T-helper 2 cell treated with Interferon-gamma antibody and Interleukin-4, amounts not matched to agents 5 μg/mL and 100 μg/mL, for 36 hours (primary cell): ENCODE results near the gene SUCO.
"Not testable (repeated sequence)": the region's sequence is repeated elsewhere in the genome, so short reads cannot be mapped to it uniquely, and the experiment has no call there.

Experiments used
- DNase-seq: peaks from one replicate; pipeline ENCODE4 v3.0.0; 2021; ENCODE audit warnings: low spot score
- H3K27ac Mint-ChIP-seq: one replicate; pipeline ENCODE4 v1.8.0; 2021; ENCODE audit warnings: mild to moderate bottlenecking, mixed read lengths
- H3K27me3 Mint-ChIP-seq: one replicate; pipeline ENCODE4 v1.8.0; 2021; ENCODE audit warnings: low read depth, mixed read lengths
- H3K36me3 Mint-ChIP-seq: one replicate; pipeline ENCODE4 v1.8.0; 2021; ENCODE audit warnings: low read depth, mixed read lengths
- H3K4me1 Mint-ChIP-seq: one replicate; pipeline ENCODE4 v1.8.0; 2021; ENCODE audit warnings: low read depth, mixed read lengths
- H3K4me3 Mint-ChIP-seq: one replicate; pipeline ENCODE4 v1.8.0; 2022; ENCODE audit warnings: mild to moderate bottlenecking, moderate library complexity, mixed read lengths
- H3K9me3 Mint-ChIP-seq: one replicate; pipeline ENCODE4 v1.8.0; 2021; ENCODE audit warnings: mixed read lengths

SUCO gene

DNA sequence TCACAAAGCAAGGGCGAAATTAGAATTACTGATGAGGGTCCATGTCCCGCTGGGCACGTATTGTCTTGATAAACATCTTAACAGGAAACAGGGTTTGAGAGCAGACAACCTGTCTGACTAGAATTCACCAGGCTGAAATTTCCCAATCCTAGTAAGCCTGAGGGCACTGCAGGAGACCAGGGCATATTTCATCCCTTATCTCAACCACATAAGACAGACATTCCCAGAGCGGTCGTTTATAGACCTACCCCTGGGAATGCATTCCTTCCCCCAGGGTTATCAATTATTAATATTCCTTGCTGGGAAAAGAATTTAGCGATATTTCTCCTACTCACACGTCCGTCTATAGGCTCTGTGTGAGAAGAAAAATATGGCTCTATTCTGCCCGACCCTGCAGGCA, 87.7 kb downstream of the SUCO start:
- not testable (repeated sequence) for H3K27ac Mint-ChIP-seq, H3K27me3 Mint-ChIP-seq, H3K4me1 Mint-ChIP-seq, H3K4me3 Mint-ChIP-seq, DNase-seq
- Mint-ChIP-seq H3K36me3 (peaks cover 11% of the 10 kb centered on the region), H3K9me3 (peaks cover 58% of the 10 kb centered on the region)

DNA sequence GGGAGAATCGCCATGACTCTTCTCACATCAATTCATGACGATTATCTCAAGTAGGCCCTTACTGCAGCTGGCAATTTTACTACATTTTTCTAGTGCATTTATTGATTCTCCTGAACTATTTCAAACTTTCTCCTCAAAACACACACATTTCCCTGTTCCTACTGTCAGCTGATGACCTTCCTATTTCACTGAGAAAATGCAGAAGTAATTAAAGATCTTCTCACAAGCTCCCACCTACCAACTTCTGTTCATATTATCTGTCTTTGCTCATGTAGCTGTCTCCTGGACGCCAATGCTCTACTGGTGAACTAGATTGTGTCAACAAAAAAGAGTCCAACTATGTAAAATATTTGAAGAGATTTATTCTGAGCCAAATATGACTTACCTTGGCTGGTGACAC, 89.6 kb downstream of the SUCO start:
- H3K27ac Mint-ChIP-seq = no peak overlapping the region
- peaks cover under 1% of the 10 kb centered on the region for H3K4me1 Mint-ChIP-seq

DNA sequence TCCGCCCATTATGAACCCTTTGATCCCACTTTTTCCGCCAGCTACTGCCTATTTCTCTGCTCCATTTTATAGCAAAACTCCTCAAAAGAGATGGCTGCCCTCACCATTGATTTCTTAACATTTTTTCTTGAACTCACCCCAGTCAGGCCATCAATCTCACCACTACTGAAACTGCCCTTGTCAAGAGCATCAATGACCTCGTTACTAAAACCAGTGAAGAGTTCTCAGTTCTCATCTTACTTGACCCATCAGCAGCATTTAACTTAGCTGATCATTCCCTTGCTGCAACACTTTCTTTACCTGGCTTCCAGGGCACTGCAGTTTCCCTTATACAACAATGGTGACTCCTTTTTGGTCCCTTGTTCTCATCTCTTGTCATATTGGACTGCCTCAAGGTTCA, 90.8 kb downstream of the SUCO start:
- Mint-ChIP-seq H3K36me3 (peaks cover 3% of the 10 kb centered on the region), H3K4me1 (peaks cover 5% of the 10 kb centered on the region), H3K4me3 (no peak overlapping the region), H3K9me3 (peaks cover 27% of the 10 kb centered on the region), H3K27ac (no peak overlapping the region), H3K27me3 (peaks cover 3% of the 10 kb centered on the region)
- DNase-seq = no peak

More for the DNA sequence above, 89.6 kb downstream of the SUCO start:
- Mint-ChIP-seq H3K9me3 (peaks cover 38% of the 10 kb centered on the region), H3K27me3 (peaks cover 3% of the 10 kb centered on the region), H3K4me3 (no peak overlapping the region), H3K36me3 (peaks cover 3% of the 10 kb centered on the region)
- DNase-seq = no peak

DNA sequence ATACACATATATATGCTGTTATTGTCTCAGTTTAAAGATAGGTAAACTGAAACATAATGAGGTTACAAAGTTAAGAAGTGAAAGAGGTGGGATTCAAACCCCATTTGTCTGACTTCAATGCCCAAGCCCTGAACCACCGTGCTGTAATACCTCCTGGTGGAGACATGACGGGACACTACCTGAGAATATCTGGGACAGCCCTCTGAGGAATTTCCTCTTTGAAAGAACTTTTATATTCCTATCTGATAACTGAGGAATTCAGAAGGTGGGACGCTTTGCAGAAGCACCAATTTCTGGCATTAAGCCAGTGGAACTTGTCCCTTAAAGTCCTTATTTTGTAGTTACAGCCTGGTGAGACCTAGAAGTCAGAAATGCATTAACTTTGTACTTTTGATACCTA, 93.9 kb downstream of the SUCO start:
- H3K9me3 Mint-ChIP-seq = peaks cover 3% of the 10 kb centered on the region
- H3K27me3 Mint-ChIP-seq = peaks cover 6% of the 10 kb centered on the region
- no peaks in the 10 kb centered on the region for H3K36me3 Mint-ChIP-seq
- DNase-seq = no peak
- no peak overlapping the region for H3K4me3 Mint-ChIP-seq
- H3K27ac Mint-ChIP-seq = no peak overlapping the region
- H3K4me1 Mint-ChIP-seq = peaks cover 26% of the 10 kb centered on the region

DNA sequence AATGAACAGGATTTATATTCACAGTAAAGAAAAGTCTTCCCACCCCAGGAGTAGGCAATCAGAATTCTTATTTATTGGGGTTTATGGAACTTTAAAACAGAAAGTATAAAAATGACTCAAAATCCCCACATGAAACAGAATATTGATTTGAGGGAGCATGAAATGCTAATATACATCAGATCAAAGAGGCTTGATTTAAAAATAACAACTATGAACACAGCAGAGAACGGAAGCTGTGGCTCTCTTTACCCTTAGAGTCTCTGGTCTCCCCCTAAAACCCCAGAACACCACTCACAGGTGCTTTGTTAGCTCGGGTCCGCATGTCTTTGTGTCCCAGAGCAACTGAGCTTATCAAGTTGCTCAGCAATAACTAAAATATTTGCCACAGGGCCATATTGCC, 94.8 kb downstream of the SUCO start:
- no peaks in the 10 kb centered on the region for H3K36me3 Mint-ChIP-seq
- peaks cover 28% of the 10 kb centered on the region for H3K4me1 Mint-ChIP-seq
- DNase-seq = no peak
- H3K4me3 Mint-ChIP-seq = no peak overlapping the region
- no peaks in the 10 kb centered on the region for H3K9me3 Mint-ChIP-seq
- H3K27me3 Mint-ChIP-seq = peaks cover 10% of the 10 kb centered on the region
- H3K27ac Mint-ChIP-seq = no peak overlapping the region

DNA sequence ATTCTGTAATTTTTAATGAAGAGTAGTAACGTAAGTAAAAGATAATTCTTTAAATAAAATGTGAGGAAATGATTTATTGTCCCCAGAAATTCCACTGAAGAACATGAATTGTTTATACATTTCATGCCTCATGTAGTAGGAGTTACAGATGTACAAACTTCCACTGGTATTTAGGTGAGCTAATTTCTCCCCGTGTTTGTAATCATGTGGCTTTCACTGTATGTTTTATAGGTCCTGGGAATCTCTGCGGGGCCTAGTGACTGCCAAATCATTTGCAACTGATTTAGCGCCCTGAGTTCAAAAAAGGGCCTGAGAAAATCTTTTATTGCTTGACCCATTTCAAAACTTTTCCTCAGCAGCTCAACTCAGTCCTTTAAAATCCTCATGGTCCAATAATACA, 95.5 kb downstream of the SUCO start:
- no peak overlapping the region for H3K27ac Mint-ChIP-seq
- no peak overlapping the region for H3K4me3 Mint-ChIP-seq

DNA sequence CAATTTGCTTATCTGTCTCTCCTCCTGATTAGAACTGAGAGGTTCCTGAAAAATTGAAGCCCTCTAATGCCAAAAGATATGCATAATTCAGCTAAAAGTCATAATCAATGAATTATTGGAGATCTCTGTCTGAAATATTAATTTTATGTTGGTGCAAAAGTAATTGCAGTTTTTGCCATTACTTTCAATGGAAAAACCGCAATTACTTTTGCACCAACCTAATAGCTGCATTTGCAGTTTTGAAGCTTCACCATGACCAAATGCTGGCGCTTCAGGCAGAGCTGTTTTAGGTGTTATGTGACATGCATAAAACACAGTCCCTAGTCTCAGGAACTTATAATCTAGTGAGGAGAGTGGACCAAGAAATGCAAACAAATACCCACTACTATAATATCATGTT, 96.2 kb downstream of the SUCO start:
- H3K27ac Mint-ChIP-seq = no peak overlapping the region
- H3K27me3 Mint-ChIP-seq = peaks cover 7% of the 10 kb centered on the region
- no peak overlapping the region for H3K4me3 Mint-ChIP-seq
- peaks cover 28% of the 10 kb centered on the region for H3K4me1 Mint-ChIP-seq
- DNase-seq = no peak
- H3K36me3 Mint-ChIP-seq = no peaks in the 10 kb centered on the region
- no peaks in the 10 kb centered on the region for H3K9me3 Mint-ChIP-seq

More for the DNA sequence above, 95.5 kb downstream of the SUCO start:
- H3K36me3 Mint-ChIP-seq = no peaks in the 10 kb centered on the region
- H3K9me3 Mint-ChIP-seq = no peaks in the 10 kb centered on the region
- peaks cover 28% of the 10 kb centered on the region for H3K4me1 Mint-ChIP-seq
- peaks cover 10% of the 10 kb centered on the region for H3K27me3 Mint-ChIP-seq
- DNase-seq = no peak

DNA sequence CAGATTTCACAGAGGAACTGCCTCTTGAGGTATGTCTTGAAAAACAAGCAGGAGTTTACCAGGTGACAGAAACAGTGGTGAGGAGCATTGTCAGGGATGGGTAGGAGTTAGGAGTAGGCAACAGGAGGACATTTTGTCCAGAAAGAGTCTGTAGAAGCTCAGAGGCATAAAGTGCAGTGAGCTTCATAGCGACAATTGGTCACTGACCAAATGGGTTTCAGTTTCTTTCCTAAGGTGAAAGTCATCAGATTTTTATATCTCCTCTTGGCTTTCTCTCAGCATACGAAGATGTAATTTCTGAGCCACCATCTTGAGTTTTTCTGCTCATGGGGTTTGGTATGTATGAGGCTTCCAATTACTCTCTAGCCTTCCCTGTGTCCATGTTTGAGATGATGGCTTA, 96.7 kb downstream of the SUCO start:
- Mint-ChIP-seq H3K4me1 (peaks cover 28% of the 10 kb centered on the region), H3K36me3 (no peaks in the 10 kb centered on the region), H3K27ac (no peak overlapping the region), H3K9me3 (no peaks in the 10 kb centered on the region), H3K4me3 (no peak overlapping the region), H3K27me3 (peaks cover 7% of the 10 kb centered on the region)
- DNase-seq = no peak

DNA sequence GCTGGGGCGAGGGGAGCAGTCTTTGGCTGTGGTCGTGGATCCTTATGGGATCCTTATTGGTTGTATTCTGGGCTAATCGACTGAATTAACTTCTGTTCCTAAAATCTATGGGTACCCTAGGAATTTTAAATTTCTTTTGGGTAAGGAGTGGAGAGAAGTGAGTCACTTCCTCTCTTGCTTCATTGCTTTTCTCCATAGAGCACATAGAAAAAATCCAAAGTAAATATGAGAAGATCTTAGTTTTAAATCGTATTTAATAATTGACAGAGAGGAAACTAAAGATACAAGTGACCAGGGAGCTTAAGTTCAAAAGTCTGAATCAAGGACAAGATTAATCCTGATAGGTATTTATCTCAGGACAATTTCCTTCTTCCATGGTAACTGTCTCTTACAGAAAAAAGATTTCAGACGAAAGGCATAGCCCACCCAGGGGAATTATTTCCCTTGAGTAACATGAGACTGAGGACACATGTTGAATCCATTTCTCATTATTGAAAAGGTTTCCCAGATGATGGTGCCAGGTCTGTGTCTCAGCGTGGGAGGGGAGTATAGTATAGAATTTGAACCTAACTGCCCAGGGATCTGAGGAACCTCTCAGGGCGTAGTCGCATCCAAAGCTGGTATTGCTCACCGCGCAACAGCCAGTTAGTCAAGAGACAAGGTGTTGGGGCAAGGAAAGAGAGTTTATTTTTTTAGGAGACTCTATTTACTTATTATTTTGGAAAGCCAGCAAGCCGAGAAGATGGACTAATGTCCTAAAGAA, 97.3 kb downstream of the SUCO start:
- peaks cover 7% of the 10 kb centered on the region for H3K27me3 Mint-ChIP-seq
- no peak overlapping the region for H3K27ac Mint-ChIP-seq
- H3K36me3 Mint-ChIP-seq = no peaks in the 10 kb centered on the region
- no peak overlapping the region for H3K4me3 Mint-ChIP-seq
- no peak for DNase-seq
- no peaks in the 10 kb centered on the region for H3K9me3 Mint-ChIP-seq
- peaks cover 28% of the 10 kb centered on the region for H3K4me1 Mint-ChIP-seq

DNA sequence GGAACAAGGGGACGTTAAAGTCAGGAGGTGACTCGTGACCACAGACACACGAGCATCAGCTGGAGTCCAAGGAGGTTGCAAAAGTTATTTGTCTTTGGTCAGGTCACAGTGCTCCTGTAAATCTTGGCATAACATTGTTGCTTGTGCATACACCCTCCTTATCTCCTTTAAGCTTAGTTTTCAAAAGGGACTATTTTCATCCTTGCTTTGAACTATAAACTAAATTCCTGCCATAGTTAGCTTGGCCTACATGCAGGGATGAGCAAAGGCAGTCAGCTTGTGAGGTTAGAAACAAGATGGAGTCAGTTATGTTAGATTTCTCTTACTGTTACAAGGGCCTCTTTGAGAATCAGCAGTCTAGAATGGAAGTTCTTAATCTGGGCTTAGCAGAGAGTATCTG, 97.9 kb downstream of the SUCO start:
- Mint-ChIP-seq H3K9me3 (no peaks in the 10 kb centered on the region), H3K36me3 (no peaks in the 10 kb centered on the region), H3K27me3 (peaks cover 7% of the 10 kb centered on the region), H3K4me1 (peaks cover 28% of the 10 kb centered on the region), H3K27ac (no peak overlapping the region), H3K4me3 (no peak overlapping the region)
- no peak for DNase-seq

DNA sequence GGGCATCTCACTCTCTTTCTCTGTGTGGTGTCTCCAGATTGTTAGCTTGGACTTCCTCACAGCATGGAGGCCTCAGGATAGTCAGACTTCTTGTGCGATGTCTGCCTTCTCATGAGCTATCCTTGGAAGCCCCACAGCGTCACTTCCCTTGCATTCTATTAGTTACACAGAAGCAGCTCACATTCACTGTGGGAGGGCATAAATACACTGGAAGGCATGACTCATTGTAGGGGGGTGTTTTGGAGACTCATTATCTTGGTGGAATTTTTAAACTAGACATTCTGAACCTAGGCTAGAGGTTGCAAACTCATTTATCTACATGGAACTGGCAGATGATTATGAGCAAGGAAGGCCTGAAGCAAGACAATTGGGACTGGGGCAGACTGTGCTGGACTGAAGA, 104.6 kb downstream of the SUCO start:
- H3K4me1 Mint-ChIP-seq = peaks cover 47% of the 10 kb centered on the region
- H3K4me3 Mint-ChIP-seq = no peak overlapping the region
- H3K9me3 Mint-ChIP-seq = peaks cover 5% of the 10 kb centered on the region
- peak; percentile 66 for DNase-seq
- H3K36me3 Mint-ChIP-seq = peaks cover 1% of the 10 kb centered on the region
- peaks cover 22% of the 10 kb centered on the region for H3K27me3 Mint-ChIP-seq
- no peak overlapping the region for H3K27ac Mint-ChIP-seq

DNA sequence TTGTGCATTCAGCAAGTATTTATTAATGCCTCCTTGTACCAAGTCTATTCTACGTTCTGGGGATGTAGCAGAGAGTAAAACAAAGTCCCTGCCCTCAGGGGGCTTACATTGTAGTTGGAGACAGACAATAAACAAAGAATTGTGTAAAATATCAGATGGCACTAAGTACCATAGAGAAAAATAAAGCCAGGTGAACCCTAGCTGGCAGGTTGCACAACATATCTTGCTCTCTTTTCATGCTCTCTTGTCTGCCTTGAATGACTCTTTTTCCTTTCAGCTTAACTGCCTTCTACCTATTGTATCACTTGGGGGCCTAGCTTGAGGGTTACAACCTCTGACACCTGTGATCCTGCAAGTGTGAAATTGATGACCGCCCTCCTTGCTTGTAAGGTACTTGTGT, 105.3 kb downstream of the SUCO start:
- peaks cover 21% of the 10 kb centered on the region for H3K27me3 Mint-ChIP-seq
- H3K4me1 Mint-ChIP-seq = peaks cover 54% of the 10 kb centered on the region
- H3K4me3 Mint-ChIP-seq = peak overlapping the region; percentile 75
- peaks cover 5% of the 10 kb centered on the region for H3K9me3 Mint-ChIP-seq
- peak overlapping the region; percentile 91 for H3K27ac Mint-ChIP-seq
- peaks cover 1% of the 10 kb centered on the region for H3K36me3 Mint-ChIP-seq
- no peak for DNase-seq

DNA sequence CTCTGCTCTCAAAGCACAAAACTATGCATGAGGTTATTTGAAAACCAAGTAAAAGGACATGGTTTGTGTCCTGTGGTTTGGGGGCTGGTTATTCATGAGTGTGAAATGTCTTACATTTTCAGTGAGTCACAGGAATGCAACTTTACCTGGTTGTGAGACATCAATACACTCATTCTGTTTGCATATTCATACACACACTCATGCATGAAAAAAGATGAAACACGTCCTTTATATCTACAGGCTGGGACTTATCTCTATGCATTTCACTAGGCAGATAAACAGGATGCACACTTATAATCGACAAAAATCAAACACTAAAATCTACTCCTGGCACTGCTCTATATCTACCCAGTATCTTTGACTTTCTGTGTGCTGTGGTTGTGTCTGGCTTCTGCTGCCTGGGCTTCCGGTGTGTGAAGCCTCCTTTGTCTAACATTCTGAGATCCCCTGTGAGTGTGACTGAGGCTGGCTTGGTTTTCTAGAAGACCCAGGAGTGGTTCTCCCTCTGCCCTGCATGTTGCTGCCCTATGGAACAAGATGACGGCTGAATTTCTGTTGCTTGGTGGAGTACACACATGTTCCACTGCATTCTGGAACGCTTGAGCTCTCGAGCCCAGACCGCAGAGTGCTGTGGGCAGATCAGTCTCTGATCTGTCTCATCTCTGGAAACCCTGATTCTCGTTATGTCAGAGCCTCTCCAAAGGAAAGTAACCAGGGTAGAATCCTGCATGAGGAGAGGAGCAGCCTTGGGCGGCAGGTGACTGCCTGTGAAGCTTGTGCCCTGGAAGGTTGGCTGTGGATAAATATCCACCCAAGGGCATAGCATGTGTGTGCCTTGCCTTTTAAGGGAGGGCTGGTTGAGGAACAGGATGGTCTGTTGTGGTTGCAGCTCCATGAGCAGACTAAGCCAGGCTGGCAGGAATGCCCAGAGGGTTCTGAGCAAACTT, 106.2 kb downstream of the SUCO start:
- Mint-ChIP-seq H3K27me3 (peaks cover 26% of the 10 kb centered on the region), H3K36me3 (peaks cover 1% of the 10 kb centered on the region), H3K27ac (peak overlapping the region; percentile 91), H3K4me1 (peaks cover 63% of the 10 kb centered on the region), H3K4me3 (peak overlapping the region; percentile 75), H3K9me3 (peaks cover 5% of the 10 kb centered on the region)
- DNase-seq = peak; percentile 89

DNA sequence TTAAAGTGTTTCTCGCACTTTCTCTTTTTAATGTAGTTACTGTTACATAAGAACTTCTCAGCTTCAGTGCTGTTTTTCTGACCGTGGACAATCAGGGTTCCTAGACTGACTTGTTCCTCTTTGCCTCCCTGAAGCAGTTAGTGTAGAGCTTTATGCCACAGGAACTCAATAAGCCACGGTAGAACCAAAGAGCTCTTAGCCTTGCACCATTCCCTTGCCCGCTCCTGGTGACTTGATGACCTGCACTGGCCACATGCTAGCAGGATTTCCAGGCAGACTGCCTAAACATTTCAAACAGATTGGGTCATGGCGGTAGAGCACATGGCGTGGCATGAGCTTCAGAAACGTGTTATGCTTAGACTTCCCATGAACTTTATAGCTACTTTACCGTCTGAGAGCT, 107.2 kb downstream of the SUCO start:
- Mint-ChIP-seq H3K4me3 (peak overlapping the region; percentile 75), H3K36me3 (peaks cover 4% of the 10 kb centered on the region), H3K4me1 (peaks cover 73% of the 10 kb centered on the region), H3K27me3 (peaks cover 34% of the 10 kb centered on the region), H3K9me3 (peaks cover 5% of the 10 kb centered on the region), H3K27ac (peak overlapping the region; percentile 52)
- no peak for DNase-seq
